HUDEP-2 (cell line): Measurements from ENCODE around the gene SNAP47.

Source experiments
- DNase-seq, 76 experiments: peaks; one replicate each; lab custom pipeline; 2025; ENCODE audit not compliant: unreplicated experiment in 76 of 76; lab: John Stamatoyannopoulos, UW

The SNAP47 gene

GRCh38 chr1:227748496-227749182 is 13.4 kb downstream of the SNAP47 start:
- DNase-seq, result peak in 71 of 76 experiments; percentile 15 to 86 (median 57)

- peak in 1 of 76 experiments; percentile 18 for DNase-seq
These were observed 14.0 kb downstream of the SNAP47 start for GRCh38 chr1:227749225-227749624.

DNA sequence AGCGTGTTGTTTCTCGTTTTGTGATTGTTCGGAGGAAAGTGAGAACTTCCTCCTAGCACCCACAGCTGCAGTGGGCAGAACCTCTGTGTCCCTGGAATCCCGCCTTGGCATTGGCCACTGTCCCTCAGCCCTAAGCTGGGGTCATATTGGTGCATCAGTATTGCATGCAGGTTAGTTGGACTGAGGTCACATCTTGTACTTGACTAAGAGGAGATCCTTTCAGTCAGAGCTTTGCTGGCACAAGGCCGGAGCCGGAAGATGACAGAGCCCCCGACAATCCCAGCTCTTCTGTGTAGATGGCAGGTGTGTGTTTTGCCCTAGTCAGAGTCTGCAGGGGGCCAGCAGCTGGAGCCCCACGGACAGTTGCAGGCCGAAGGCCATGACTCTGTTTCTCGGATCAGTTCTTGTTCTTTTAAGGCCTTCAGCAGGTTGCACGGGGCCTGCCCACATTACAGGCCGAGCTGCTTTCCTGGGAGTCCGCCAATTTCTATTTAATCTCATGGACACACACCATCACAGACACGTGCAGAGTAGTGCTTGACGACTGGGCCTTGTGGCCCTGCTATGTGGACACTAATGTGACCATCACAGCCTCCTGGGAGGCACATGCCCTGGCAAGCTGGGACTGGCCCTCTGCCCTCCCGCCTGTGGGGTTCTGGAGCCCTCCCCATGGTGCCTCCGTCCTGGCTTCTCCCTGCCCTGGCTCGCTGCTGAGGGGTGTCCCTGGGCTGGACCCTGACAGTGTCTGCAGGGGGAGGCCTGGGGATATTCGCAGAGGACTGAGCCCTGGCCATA is 14.9 kb downstream of the SNAP47 start:
- peak in 71 of 76 experiments; percentile 12 to 85 (median 59) for DNase-seq

GRCh38 chr1:227753999-227754711 is 18.9 kb downstream of the SNAP47 start:
- DNase-seq, result peak in 9 of 76 experiments; percentile 6 to 33 (median 13)

DNA sequence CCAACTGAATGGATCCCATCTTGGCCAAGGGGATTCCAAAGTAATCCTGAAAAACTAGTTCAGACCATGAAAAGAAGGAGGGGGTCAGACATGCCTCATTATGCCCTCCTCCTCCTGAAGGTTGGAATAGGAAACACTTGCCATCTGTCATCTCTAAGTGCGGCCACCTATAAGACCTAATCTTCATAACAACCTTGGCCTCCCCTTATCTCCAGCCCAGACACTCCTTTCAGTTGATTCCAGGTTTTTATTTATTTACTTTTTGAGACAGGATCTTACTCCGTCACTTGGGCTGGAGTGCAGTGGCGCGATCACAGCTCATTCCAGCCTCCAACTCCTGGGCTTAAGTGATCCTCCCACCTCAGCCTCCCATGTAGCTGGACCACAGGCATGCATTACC is 19.7 kb downstream of the SNAP47 start:
- no peak for DNase-seq

DNA sequence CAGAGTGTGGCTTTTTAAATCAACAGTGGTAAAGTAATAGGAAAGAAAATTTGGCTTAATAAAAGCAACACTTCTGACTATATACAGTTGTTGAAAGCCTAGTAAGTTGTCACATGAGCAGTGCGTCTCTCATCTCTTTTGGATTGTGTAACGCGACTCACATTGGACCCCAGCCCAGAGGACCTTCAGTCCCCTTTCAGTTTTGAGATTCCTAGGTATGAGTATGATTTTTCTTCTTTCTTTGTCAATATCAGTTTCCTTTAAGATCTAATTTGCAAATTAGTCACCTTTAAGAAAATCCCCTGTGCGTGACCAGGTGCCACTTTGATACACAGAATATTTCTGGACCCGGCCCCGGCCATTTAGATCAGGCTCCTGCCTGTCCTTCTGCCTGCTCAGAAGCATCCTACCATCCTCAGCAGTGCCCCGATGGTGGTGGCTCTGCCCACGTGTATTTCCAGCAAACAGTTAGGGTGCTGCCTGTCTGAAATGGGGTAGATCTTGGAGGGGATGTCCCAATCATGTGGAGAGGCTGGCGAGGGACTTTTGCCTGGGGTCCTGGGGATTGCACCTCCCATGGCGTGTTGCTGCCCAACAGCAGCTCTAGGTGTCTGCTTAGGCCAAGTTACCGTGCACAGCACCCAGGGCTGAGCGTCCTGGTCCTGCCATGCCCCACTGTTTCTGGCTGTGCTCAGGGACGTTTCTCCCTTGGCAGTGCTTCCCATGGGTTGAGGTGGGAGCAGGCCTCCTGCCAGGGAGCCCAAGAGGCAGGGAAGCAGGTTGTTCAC is 21.1 kb downstream of the SNAP47 start:
- DNase-seq, result no peak

DNA sequence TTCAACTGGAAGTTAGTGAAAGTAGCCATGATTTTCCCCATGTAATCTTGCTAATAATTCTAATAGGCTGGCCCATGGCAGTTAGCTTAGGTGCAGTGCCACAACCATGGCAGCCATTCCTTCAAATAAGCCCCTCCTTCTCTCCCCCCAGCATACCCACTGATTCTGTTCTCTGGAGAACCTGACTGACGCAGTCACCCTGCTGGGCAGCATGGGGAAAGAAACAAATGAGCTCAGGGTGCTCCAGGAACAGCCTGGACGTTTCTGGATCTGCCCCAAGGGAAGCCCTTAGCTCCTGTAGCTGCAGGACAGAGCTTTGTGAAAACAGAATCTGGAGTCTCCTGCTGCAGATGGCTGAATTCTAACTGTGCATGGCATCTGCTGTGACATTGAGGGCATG is 22.5 kb downstream of the SNAP47 start:
- no peak for DNase-seq

- DNase-seq, result no peak
These were observed 23.1 kb downstream of the SNAP47 start for GRCh38 chr1:227758366-227758765.

GRCh38 chr1:227759341-227760300 is 24.4 kb downstream of the SNAP47 start:
- DNase-seq, result no peak

- no peak for DNase-seq
These were observed 25.1 kb downstream of the SNAP47 start for GRCh38 chr1:227760377-227760776.

DNA sequence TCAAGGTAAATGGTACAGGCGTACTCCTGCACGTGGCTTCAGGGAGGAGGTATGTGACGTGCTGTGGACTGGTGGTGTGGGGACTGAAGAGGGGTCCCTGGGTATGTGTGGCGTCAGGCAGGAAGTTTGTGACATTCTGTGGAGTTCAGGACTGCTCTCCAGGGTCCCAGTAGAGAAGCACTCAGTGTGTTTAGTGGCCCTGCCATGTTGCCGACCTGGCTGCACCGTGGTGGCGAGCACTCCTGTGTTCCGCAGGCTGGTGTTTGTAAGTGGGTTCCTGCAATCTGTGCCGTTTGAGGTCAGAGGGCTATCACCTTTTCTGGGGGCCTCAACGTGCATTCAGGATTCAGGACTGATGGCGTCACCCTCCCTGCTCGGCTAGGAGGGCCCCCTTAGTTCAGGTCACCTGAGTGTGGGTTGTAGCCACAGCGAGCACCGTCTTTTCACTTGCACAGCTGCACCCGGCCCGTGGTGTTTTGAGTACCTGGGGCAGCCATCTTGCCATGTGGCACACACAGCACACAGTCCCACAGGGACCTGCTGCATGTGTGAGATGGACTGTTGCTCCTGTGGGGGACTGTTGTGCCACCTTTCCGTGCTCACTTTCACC is 26.5 kb downstream of the SNAP47 start:
- DNase-seq, result no peak

- peak in 73 of 76 experiments; percentile 10 to 87 (median 69) for DNase-seq
These were observed 27.1 kb downstream of the SNAP47 start for GRCh38 chr1:227762231-227762911.

GRCh38 chr1:227763246-227764018 is 28.2 kb downstream of the SNAP47 start:
- no peak for DNase-seq

GRCh38 chr1:227764019-227764391 is 28.8 kb downstream of the SNAP47 start:
- no peak for DNase-seq

- no peak for DNase-seq
These were observed 30.2 kb downstream of the SNAP47 start for GRCh38 chr1:227765261-227766014.

DNA sequence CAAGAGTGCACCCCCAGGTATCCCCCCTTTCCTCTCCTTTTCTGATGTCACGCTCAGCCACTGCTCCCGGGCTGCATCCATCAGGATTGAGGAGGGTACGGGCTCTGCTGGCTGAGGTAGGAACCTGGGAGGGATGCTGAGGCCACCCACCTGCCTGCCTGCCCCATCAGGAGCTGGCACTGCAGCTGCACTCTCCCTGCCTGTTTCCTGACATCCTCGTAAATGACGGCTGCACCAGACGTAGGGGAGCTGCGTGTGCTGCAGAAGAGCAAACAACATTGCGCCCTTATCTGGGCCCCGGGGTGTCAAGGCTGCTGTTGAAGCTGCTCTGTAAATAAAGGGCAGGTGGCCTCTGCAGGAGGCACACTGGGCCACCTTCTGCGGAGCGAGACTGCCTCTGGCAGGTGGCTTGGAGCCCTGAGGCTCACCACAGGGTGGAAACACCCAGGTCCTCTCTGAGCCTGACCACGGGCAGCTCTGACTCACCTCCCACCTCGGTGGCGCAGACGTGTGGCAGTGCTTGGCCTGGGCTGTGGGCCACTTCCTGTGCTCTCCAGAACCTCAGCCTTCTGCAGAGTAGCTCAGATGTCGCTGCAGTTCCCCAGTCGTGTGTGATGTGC is 30.9 kb downstream of the SNAP47 start:
- no peak for DNase-seq
